ENCODE measurements around the gene CEP112.
"Not testable (repeated sequence)": the region's sequence is repeated elsewhere in the genome, so short reads cannot be mapped to it uniquely, and the experiment has no call there.

Gene CEP112

DNA sequence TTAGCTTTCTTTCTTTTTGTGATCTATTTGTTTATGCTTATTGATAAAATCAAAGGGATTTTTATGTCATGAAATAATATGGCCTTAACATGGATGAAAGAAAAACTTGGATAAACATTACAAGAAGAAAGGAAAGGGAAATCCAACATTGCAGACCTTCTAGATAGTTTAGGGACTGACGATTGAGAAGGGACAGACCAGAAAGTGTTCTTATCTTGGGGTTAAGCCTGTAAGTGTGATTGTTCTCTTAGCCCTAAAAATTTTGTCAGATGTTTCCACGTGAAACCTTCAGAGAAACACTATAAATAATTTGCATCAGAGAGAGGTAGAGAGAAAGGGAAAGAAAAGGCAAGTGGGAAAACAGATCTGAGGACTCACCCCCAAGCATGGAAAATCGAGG, 473.3 kb downstream of the CEP112 start:
- no peak for DNase-seq

DNA sequence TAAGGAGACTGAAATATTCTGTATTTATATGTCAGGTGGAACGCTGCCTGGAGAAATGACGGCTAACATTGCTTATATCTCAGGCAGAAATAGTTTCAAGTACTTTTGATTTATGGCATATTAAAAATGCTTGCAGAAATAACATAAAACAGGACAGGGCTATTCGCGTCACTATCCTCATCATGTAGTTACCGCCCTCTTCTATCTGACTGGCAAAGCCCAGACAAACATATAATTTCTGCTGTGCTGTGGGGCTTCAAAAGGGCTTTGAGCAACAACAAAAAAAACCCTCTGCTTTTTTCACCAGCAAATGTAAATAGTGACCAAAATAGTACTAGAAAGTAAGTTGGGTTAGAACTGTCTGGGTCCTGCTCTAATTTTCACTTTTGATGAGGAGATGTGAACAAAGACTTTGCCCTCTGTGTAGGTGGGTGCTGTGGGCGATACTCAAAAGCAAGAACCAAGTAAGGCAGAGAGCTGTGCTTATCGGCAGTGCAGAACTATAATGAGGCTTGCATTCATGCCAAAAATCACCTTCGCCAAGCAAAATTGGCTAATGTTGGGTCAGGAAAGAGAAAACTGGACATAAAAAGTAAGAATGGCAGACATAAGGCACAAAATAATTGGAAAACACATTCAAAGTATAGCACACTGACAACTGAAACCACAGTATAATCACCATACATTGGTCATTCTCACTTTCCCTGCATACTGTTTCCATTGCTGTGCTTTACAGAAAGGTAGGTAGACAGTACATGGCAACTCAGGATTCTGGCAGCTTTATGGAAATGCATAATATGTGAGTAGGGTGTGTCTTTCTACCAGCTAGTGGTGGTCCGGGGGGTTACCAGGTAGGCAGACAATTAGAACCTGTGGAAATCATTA, 479.3 kb downstream of the CEP112 start:
- no peak for DNase-seq

DNA sequence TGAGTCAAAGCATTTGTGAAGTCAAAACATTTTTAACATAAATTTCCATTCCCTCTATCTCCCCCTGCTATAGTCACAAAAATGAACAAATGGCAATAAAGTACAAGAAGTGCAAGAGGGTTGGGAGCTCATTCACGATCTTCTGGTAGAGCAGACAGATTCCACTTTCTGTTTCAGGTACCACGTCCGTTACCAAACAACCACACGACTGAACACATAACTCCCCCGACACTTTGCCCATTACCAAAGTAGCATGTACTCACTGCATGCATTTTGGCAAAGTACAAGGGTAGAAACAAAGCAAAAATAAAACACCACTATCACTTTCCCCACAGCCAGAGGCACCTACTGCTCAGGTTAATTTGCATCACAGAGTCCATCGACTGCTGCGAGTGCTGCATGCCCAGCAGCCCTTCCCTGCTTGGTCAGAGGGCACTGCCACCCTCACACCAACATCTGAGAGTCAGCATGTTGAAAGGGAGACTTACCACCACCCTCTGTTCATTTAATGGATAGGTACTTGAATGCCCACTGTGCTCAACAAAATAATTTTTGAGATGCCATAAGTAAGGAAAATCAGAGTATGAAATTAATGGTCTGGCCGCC, 480.2 kb downstream of the CEP112 start:
- no peak for DNase-seq

DNA sequence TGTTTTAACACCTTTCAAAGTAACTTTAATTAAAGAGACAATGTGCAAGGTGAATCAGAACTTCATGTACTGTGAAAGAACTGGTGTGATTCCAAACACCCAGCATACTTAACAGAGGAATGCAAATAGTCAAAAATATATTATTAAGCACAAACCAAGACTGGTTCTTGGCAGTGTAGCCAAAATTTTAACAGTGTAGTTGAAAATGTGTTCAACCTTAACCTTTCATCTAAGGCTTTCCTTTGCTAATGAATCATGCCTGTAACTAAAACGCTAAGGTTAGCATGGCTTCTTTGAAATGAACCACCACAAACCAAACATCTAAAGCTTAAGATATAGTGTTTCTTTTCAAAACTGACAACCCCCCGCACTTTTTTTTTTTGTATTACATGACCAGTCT, 484.2 kb downstream of the CEP112 start:
- DNase-seq, result no peak

DNA sequence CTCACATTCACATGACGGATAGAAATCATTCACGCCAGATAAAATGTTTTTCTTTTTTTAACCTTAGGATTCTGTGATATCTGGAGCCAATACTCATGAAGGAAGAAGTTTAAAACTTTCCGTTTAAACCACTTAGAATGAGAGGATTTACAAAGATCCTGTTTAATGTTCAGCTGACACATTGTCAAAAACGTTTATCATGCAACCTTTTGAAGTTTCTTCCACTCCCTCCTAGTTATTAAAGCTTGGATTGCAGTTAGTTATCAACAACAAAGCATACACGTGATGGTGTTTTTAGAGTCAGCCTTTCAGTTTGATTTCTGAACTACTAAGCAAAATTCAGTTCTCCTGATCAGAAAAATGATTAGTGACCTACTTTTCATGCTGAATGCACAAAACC, 487.2 kb downstream of the CEP112 start:
- no peak for DNase-seq

DNA sequence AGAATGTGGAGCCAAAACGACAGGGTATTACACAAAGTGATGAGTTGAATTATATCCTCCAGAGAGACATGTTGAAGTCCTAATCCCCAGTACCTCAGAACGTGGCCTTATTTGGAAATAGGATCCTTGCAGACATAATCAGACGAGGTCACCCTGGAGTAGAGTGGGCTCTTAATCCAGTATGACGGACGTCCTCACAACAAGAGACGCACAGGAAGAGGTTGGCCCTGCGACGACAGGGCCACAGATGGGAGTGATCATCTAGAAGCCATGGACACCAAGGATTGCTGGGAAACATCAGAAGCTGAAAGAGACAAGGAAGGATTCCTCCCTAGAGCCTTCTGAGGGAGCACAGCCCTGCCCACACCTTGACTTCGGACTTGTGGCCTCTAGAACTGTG, 488.0 kb downstream of the CEP112 start:
- DNase-seq, result no peak

DNA sequence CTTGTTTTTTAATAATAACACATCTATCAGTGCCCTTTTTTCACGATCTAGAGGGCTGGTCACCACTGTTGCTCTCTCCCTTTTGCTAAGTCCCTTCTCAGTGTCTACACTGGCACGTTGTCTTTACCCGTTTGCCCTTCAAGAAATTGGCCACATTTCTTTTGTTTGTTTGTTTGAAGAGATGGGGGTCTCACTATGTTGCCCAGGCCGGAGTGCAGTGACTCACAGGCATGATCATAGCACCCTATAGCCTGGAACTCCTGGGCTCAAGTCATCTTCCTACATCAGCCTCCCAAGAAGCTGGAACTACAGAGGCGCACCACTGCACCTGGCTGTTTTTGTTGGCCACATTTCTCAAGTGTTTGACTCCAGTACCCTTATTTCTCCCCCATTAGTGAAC, 492.5 kb downstream of the CEP112 start:
- DNase-seq, result no peak

DNA sequence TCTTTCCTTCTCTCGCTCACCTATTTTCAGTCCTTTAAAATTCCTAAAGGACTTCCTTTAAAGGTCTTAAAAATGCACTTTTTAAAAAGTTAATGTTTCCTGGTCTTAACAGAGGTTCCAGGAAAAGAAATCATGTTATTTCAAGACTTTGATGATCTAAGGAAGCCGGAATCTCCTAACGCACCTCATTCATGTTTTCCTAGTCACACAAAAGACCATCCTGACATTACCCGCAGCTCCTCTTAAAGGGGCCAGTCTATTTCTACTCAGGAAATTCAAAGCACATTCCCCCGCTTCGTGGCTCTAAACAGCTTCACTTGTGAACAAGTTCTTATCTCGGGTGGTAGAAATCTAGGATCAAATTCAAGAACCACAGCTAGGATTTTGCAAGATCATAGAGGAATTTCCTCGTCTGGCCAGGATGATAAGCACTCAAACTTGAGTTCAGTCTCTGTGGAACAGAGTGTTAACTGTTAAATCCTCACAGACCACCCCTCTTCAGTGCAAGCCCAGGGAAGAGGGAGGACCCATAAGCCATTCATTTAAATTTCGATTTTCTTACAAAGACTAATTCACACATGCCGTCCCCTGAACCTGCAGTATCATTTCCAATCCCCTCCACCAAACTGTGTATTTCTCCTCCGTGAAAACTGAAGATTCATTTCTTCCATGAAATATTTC, 493.4 kb downstream of the CEP112 start:
- DNase-seq, result no peak

DNA sequence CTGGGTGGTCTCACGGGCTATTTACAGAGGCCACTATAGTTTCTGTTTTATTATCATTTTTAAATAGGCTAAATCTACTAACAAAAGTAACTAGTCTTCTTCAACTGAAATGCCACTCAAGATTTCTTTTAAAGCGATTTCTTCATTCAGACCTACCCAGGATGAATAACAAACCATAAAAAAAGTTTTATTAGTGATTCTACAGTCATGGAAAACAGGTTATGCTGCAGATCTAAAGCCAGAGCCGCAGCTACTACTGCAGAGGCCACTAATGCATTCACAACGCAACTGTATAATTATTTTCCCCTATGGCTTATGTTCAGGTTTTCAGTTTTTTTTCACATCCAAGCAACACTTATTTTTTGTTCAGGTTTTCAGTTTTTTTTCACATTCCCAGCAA, 494.3 kb downstream of the CEP112 start:
- DNase-seq, result no peak

DNA sequence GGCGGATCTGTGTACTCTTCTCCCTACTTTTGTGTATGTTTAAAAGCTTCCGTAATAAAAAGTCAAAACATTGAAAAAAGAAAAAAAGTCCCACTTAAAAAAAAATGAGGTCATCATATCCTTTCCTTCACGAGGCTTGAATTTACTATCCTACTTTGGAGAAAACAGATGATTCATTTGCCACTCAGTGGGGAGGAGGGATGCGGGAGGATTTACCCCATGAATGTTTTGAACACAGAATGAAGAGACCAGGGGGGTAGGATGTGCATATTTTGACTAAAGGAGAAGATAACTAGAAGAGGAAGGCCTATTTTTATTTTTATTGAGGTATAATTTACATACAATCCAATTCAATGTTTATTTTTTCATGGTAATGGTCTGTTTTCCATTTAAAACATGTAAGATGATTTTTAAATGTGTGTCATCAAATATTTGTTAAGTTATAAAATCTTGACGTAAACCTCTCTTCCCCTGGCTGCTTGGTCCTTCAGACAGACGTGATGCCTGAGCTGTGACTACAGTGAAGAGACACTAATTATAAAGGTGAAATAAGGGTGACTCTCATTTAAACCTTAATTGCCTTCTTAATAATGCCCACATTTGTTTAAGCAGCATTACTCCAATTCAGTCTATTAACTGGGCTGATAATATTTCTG, 495.1 kb downstream of the CEP112 start:
- no peak for DNase-seq

DNA sequence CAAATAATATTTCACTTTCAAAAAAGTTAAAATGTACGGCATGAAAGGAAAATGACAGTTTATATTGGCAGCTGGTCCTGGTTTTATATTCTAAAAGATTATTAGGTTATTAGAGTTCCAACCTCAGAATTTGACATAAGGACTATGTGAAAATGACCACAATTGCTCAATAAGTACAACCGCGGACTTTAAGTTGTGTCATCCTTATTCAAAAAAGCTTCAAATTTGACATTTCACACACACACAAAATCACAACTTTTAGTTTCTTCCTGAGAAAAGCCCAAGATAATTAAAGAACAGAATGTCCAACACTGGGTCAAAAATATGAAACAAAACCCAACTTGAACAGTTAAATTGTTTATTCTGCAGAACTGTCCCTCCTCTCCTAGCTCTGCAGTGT, 497.3 kb downstream of the CEP112 start:
- no peak for DNase-seq

DNA sequence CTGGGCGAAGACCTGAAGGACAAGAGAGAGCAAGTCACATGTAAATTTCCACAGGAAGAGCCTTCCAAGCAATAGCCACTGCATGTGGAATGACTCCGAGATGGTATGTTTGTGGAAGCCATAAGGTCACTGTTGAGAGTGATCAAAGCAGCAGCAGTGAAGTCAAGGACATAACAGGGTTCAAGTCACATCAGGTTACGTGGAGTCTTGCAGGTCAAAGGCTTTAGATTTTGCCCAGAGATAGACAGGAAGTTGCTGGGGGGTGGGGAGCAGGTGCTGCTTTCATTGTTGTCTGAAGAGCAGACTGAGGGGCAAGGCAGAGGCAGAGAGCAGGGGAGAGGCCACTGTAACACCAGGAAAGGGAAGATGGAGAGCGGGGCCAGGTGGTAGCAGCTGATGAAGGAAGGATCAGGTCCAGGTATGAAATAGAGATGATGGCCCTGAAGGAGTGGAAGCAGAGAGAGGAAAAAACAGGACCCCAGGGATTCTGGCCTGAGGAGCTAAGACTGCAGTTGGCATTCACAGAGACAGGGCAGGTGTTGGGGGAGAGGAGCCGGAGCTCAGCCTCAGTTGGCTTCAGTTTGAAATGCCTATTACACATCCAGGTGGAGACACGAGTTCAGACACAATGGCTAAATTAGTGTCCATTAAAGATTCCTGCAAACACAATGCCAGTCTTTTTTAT, 501.2 kb downstream of the CEP112 start:
- no peak for DNase-seq

DNA sequence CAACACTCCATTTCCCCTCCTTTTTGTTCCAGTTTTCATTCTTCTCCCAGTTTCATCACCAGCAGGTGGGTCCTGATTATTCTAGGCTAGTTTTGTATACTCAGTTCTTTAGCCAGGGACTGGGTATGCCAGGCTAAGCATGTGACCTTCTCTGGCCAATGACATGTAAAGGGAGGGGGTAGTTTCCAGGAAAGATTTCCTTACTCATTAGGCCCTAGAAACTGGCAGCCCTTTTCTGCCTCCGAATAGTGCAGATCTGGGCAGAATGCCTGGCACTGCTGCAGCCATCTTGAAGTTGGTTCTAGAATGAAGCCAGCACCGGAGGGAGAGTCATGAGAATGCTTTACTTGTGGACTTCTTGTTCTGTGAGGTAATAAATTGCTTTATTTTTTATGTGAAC, 503.6 kb downstream of the CEP112 start:
- no peak for DNase-seq

DNA sequence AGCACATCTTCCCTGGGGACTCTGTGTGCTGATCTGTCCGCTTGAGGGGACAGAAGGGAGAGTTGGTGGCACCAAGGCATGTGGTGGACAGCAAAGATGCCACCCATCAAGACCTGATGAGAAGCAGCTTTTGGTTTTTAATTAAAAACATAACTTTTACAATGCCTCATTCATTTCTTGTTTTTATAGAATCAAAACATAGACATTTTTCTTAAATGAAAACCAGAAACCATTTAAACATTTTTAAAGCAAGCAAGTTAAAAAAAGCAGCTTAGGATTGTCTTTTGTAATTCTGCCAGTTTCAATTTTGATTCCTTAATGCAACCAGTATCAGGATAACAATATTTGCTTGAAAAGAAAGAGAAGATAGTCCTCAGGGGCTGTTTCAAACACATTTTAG, 506.8 kb downstream of the CEP112 start:
- no peak for DNase-seq

DNA sequence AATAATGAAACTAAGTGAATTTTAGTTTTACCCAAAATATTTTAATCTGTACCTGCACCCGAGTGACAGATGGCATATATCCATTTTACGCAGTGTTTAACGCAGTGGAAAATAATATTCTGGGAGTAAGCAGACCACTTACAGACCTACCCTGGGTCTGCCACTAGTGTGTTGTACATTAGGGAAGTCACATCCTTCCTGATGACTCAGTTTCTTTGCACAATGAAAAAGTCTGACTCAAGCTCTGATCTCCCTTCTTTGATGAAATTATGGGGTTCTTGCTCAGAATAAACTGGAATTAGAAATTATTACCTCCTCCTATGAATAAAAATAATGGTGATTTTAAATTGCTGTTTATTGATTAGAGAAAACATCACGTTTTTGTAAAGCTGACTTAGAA, 507.3 kb downstream of the CEP112 start:
- no peak for DNase-seq

DNA sequence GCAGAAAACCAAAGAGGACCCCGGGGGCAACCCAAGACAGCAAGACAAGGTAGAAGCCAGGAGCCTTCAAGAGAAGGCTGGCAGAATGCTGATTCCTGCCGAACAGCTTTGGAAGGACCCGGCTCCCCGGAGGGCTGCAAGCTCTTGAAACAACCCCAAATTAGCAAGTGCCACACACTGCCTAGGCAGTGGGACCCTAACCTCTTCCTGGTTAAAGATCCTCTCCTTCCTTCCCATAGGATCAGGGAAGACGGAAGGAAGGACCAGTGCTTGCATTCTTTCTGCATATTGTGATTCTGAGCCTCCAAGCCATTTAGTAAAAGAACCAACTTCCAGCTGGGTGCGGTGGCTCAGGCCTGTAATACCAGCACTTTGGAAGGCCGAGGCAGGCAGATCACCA, 508.5 kb downstream of the CEP112 start:
- no peak for DNase-seq

DNA sequence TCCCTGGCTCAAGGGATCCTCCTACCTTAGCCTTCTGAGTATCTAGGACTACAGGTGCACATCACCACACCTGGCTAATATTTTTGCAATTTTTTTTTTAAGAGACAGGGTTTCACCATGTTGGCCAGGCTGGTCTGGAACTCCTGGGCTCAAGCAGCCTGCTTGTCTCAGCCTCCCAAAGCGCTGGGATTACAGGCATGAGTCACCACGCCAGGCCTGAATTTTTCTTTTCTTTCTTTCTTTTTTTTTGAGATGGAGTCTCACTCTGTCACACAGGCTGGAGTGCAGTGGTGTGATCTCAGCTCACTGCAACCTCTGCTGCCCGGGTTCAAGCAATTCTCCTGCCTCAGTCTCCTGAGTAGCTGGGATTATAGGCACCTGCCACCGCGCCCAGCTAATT, 510.2 kb downstream of the CEP112 start:
- not testable (repeated sequence) for DNase-seq

DNA sequence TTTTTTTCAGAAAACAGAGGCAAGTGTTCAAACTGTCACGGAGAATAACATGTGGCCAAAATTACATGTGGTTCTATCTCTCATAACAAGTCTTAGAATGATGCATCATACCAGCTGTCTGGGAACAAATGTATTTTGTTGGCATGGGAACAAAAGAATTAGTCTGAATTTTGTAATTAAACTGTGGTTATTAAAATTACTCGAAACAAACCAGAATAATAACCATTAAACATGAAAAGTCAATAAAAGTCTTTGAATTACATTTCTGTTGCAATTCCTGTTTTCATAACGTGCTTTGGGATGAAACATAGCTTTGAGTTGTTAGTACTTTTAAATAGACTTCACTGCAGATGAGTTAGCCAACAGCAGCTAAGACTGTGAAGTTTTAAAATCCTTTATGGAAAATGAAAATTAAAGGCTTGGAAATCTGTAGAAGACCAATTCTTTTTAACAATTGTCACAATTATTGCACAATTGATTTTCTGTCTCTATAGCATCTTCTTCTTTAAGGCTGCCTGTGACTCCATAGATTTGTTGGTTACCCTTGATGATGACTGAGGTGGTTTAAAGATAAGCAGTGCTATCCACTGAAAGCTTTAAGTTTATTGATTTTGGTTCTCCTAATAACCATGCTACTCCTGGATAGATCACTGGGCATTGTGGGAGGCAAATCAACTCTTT, 512.6 kb downstream of the CEP112 start:
- no peak for DNase-seq

DNA sequence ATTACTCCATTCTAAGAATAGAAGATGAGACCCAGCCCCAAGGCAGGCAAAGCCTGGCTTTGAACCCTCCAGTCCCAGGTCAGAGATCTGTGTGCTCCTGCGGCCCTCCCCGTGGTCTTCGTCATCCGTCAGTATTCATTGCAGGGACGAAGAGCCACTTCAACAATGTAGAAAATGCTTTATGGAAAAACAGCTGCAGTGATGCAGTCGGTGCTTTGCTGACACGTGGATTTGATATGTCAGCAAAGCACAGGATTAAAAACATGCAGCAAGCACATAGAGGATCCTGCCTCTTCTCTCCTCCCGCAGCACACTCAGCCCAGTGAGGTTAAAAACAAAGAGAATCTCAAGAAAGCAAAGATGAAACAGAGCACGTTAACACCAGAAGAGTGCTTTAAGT, 513.4 kb downstream of the CEP112 start:
- DNase-seq, result no peak

DNA sequence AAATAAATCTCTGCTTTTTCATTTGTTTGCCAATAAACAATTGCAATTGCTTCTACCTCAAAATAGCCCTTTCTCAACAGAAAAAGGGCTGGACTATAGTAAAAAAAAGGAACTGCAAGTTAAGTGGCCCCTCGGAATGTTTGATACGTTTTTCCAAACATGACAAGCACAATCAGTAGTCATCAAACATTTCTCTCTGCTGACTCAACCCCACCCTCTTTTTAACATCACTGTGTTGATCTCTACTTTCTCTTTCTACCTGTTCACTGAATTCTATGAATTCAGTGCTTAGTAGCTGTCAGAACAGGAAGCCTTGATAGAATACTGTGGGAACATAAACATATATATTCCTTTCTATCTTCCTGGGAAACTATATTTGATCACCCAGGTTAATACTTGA, 514.0 kb downstream of the CEP112 start:
- DNase-seq, result no peak

DNA sequence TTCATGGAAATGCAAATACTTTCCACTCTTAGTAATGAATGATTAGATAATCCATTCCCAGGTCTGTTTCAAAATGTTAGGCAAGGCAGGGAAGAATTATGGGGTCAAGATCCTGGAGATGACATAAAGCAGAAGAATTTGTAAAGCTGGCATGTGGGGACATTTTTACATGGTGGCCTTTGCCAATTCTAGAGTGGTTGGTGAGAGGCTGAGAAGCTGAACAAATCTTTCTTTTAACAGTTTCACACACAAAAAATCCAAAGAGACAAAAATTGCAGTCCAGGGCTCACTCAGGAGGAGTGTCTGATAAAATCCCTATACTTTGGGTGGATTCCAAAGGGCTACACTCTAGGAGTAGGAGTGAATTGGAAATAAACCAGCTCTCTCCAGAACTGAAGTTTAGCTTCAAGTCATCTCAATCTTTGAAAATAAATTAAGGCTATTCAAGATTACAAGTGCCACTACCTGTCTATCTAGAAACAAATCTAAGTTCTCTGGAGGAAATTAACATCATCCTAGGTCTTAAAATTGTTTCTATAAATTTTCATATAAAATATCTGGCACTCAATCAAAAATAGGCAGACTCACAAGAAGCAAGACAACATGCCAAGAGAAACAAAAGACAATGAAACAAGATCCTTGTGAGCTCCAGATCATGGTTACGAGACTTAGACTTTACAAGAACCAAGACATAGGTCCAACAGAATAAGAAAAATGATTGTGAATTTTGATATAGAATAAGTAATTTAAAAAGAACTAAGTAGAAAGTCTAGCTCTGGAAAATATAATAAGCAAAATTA, 517.5 kb downstream of the CEP112 start:
- DNase-seq, result no peak

All from inflammatory macrophage (primary cell).